ENCODE measurements around the gene ITGAL. TPM values are rescaled to one million over a fixed set of nuclear protein-coding genes. Genes with fewer than 3 reads are reported as not detected.

Gene ITGAL
- total and polyA plus RNA-seq, 2 of the 8 experiments (the other 6 are each of a cell fraction or from before 2014, with no cell fraction given), result not detected

DNA sequence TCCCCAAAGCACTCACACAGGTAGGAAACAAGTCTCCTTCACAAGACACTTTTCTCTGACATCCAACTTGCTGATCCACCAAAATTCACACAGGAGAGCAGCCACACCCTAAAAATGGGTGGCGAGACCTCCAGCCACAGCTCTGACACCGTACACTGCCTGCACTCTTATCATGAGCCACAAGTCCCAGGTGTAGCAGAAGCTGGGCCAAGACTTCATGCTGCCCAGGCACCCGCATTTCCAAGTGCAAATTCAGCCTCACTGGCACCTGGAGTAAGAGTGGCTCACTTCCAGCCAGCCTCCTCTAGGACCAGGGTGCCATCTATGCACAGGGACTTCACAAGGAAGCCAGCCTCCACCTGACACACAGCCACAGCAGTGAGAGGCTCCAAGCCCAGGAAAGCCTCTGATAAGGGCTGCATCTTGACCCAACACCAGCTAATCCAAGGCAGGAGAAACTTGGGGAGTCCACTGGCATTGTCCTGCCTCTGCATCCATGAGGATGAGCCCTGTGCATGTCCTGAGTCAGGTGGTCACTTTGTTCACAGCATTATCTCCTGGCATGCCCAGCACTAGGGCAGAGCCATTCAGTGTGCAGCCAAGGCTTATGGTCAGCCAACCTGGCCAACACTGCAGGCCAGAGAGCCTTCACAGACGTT, 56.4 kb downstream of the ITGAL start (continued):
- no peak for TF ChIP-seq SIN3A (conservative IDR thresholded peaks at IDR 0.05 in 1 of 2, IDR thresholded peaks at IDR 0.05 in 1 of 2; ENCODE audit: low read depth in 1 of 2, low read length in 2 of 2)
- TF ChIP-seq CBX8 (IDR thresholded peaks at IDR 0.05; ENCODE audit: borderline replicate concordance, low read depth, low read length), result no peak
- no peak for TF ChIP-seq TBP (IDR thresholded peaks at IDR 0.05; ENCODE audit: low read depth, low read length)
- TF ChIP-seq JUN (IDR thresholded peaks at IDR 0.05; ENCODE audit: low read depth, low read length), result no peak
- no peak for TF ChIP-seq EZH2 (IDR thresholded peaks at IDR 0.05; ENCODE audit: low read depth, low read length, severe bottlenecking)
- TF ChIP-seq, protein P1, sequence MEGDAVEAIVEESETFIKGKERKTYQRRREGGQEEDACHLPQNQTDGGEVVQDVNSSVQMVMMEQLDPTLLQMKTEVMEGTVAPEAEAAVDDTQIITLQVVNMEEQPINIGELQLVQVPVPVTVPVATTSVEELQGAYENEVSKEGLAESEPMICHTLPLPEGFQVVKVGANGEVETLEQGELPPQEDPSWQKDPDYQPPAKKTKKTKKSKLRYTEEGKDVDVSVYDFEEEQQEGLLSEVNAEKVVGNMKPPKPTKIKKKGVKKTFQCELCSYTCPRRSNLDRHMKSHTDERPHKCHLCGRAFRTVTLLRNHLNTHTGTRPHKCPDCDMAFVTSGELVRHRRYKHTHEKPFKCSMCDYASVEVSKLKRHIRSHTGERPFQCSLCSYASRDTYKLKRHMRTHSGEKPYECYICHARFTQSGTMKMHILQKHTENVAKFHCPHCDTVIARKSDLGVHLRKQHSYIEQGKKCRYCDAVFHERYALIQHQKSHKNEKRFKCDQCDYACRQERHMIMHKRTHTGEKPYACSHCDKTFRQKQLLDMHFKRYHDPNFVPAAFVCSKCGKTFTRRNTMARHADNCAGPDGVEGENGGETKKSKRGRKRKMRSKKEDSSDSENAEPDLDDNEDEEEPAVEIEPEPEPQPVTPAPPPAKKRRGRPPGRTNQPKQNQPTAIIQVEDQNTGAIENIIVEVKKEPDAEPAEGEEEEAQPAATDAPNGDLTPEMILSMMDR (IDR thresholded peaks at IDR 0.05; ENCODE audit: control extremely low read depth in 1 of 3, insufficient read depth in 1 of 3, low read depth in 1 of 3, low read length in 3 of 3), result no peak
